ENCODE data around the gene RUBCNL. TPM values are rescaled to one million over a fixed set of nuclear protein-coding genes. Genes with fewer than 3 reads are reported as not detected.
A peak's percentile ranks its signal among the peaks of the same experiment; 100 is the strongest.

Gene RUBCNL
- total RNA-seq, 4 donors from 2014 or later = 1.7 to 4.2 (median 2.8) TPM

DNA sequence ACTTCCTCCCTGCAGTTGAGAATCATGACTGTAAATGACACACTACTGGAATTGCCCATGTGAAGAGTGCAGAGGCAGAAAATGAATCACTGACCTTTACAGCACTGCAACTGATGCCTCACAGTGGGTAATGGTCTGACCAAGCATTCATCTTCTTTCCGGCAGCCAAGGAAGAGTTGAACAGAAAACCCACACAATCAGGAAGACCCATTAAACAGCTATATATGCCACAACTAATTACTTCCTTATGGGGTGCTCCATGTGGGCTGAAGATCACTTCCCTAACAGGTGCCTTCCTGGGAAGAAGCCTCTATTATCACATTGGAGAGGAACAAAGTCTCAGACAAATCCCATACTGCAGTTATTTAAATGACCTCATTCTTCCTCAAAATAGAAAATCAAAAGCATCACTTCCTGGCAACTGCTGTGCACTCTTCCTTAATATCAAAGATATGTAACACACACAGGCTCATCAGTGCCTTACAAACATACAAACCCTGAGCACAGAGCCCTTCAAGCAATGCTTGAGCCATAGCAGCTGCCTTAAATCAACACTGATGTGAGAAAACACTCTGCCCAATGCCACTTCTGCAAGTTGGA is 45.8 kb downstream of the RUBCNL start:
- peaks cover 10 to 18% of the 10 kb centered on the region in 2 donors for H3K4me1 ChIP-seq
- WGBS, 2 donors = 90 to 96% methylated on average over 1 of the region's 1 CpG

GRCh38 chr13:46340631-46341111 is 46.4 kb downstream of the RUBCNL start:
- no peaks in the 10 kb centered on the region for H3K36me3 ChIP-seq
- TF ChIP-seq, protein P1, sequence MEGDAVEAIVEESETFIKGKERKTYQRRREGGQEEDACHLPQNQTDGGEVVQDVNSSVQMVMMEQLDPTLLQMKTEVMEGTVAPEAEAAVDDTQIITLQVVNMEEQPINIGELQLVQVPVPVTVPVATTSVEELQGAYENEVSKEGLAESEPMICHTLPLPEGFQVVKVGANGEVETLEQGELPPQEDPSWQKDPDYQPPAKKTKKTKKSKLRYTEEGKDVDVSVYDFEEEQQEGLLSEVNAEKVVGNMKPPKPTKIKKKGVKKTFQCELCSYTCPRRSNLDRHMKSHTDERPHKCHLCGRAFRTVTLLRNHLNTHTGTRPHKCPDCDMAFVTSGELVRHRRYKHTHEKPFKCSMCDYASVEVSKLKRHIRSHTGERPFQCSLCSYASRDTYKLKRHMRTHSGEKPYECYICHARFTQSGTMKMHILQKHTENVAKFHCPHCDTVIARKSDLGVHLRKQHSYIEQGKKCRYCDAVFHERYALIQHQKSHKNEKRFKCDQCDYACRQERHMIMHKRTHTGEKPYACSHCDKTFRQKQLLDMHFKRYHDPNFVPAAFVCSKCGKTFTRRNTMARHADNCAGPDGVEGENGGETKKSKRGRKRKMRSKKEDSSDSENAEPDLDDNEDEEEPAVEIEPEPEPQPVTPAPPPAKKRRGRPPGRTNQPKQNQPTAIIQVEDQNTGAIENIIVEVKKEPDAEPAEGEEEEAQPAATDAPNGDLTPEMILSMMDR (IDR thresholded peaks at IDR 0.05) = no peak
- no peak for TF ChIP-seq POLR2A (IDR thresholded peaks at IDR 0.05)
- H3K4me1 ChIP-seq = peaks cover 10 to 18% of the 10 kb centered on the region in 2 donors
- intact Hi-C loops (cut with DNase I) = no loop called here
- 97 to 100% methylated on average over 3 of the region's 3 CpGs for WGBS, 2 donors
- DNase-seq = no peak
- no peak overlapping the region for H3K27ac ChIP-seq
- no peaks in the 10 kb centered on the region for H3K9me3 ChIP-seq
- H3K4me3 ChIP-seq (replicated peaks in 1 of 3) = no peak overlapping the region
- H3K27me3 ChIP-seq = no peaks in the 10 kb centered on the region

More for the DNA sequence above, 45.8 kb downstream of the RUBCNL start:
- Histone ChIP-seq H3K27ac (no peak overlapping the region), H3K36me3 (no peaks in the 10 kb centered on the region), H3K27me3 (no peaks in the 10 kb centered on the region), H3K4me3 (replicated peaks in 1 of 3) (no peak overlapping the region), H3K9me3 (no peaks in the 10 kb centered on the region)
- intact Hi-C loops (cut with DNase I) = no loop called here
- no peak for DNase-seq
- TF ChIP-seq, protein P1 (IDR thresholded peaks at IDR 0.05) = no peak
- no peak for TF ChIP-seq POLR2A (IDR thresholded peaks at IDR 0.05)

DNA sequence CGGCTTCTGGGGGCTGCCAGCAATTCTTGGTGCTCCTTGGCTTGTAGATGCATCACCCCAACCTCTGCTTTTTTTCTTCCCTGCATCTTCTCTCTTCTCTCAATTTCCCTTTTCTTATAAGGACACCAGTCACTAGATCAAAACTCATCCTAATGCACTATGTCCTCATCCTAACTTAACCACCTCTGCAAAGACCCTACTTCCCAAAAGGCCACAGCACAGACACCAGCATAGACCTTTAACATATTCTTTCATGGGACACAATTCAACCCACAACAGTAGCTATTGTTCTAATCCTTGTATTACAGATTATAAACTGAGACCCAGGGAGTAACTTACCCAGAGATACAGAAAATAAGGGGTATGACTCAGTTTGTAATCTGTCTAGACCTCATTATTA is 47.0 kb downstream of the RUBCNL start:
- no peak overlapping the region for H3K4me3 ChIP-seq (replicated peaks in 1 of 3)
- WGBS, 2 donors = 92 to 94% methylated on average over 1 of the region's 1 CpG
- intact Hi-C loops (cut with DNase I) = no loop called here
- peaks cover 10 to 18% of the 10 kb centered on the region in 2 donors for H3K4me1 ChIP-seq
- TF ChIP-seq POLR2A (IDR thresholded peaks at IDR 0.05) = no peak
- TF ChIP-seq, protein P1 (IDR thresholded peaks at IDR 0.05) = no peak
- H3K9me3 ChIP-seq = no peaks in the 10 kb centered on the region
- DNase-seq = no peak
- H3K36me3 ChIP-seq = no peaks in the 10 kb centered on the region
- no peak overlapping the region for H3K27ac ChIP-seq
- no peaks in the 10 kb centered on the region for H3K27me3 ChIP-seq

- intact Hi-C loops (cut with DNase I) = no loop called here
- no peaks in the 10 kb centered on the region for H3K27me3 ChIP-seq
- no peaks in the 10 kb centered on the region for H3K36me3 ChIP-seq
- peak; percentile 62 to 63 for DNase-seq
- 30% methylated on average over 10 of the region's 10 CpGs for WGBS, 2 donors
- H3K4me3 ChIP-seq (replicated peaks in 1 of 3) = no peak overlapping the region
- no peak overlapping the region for H3K27ac ChIP-seq
- TF ChIP-seq, protein P1 (IDR thresholded peaks at IDR 0.05) = no peak
- TF ChIP-seq POLR2A (IDR thresholded peaks at IDR 0.05) = no peak
- peaks cover 10 to 18% of the 10 kb centered on the region in 2 donors for H3K4me1 ChIP-seq
- H3K9me3 ChIP-seq = no peaks in the 10 kb centered on the region
These were observed 47.9 kb downstream of the RUBCNL start for GRCh38 chr13:46339035-46339666.

DNA sequence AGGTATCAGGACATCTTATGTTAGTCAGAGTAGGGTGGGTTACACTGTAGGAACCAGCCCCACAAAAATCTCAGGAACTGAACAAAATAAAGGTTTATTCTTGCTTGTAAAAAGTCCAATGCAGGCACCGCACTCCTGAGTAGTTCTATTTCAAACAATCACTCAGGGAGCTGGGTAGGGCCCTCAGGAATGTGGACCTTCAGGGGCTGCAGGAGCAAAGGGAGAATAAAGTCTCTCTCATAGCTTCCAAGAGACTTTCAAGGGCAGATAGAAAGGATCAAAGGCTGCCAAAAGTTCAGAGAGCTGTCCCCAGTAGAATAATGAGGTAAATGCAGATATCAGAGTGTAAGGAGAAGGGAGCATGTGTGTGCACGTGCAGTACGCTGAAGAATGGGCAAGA is 49.4 kb downstream of the RUBCNL start:
- intact Hi-C loops (cut with DNase I) = no loop called here
- Histone ChIP-seq H3K4me3 (replicated peaks in 1 of 3) (no peak overlapping the region), H3K36me3 (no peaks in the 10 kb centered on the region), H3K27me3 (no peaks in the 10 kb centered on the region), H3K27ac (no peak overlapping the region), H3K9me3 (no peaks in the 10 kb centered on the region), H3K4me1 (peaks cover 10 to 18% of the 10 kb centered on the region in 2 donors)
- 34 to 49% methylated on average over 3 of the region's 3 CpGs for WGBS, 2 donors
- peak in 1 of 2 donors; percentile 23 for DNase-seq
- TF ChIP-seq, protein P1 (IDR thresholded peaks at IDR 0.05) = no peak
- TF ChIP-seq POLR2A (IDR thresholded peaks at IDR 0.05) = no peak
